HG02759 (cell line): Measurements from ENCODE around the gene SKI.

Source experiments
- ATAC-seq: cut with Tn5 transposase; IDR thresholded peaks from one replicate; pipeline ENCODE4 v1.9.1; 2021; ENCODE audit warnings: mild to moderate bottlenecking, moderate library complexity; ENCODE audit not compliant: unreplicated experiment

The SKI gene

GRCh38 chr1:2209400-2210083, 18.6 kb upstream of the SKI start:
- ATAC-seq, result no peak

- ATAC-seq, result no peak
Measured at GRCh38 chr1:2210084-2210653, 17.9 kb upstream of the SKI start.

GRCh38 chr1:2210786-2211185, 17.3 kb upstream of the SKI start:
- ATAC-seq, result no peak

- no peak for ATAC-seq
Measured at GRCh38 chr1:2212274-2212531, 15.9 kb upstream of the SKI start.

GRCh38 chr1:2212532-2213491, 15.3 kb upstream of the SKI start:
- ATAC-seq, result no peak

GRCh38 chr1:2213576-2214505, 14.3 kb upstream of the SKI start:
- no peak for ATAC-seq

GRCh38 chr1:2214541-2215241, 13.4 kb upstream of the SKI start:
- ATAC-seq, result no peak

GRCh38 chr1:2215329-2215728, 12.8 kb upstream of the SKI start:
- no peak for ATAC-seq

- no peak for ATAC-seq
Measured at GRCh38 chr1:2215909-2216766, 12.0 kb upstream of the SKI start.

GRCh38 chr1:2216767-2217058, 11.4 kb upstream of the SKI start:
- ATAC-seq, result no peak

- no peak for ATAC-seq
Measured at GRCh38 chr1:2221271-2221670, 6.8 kb upstream of the SKI start.

GRCh38 chr1:2224170-2224584, 3.9 kb upstream of the SKI start:
- ATAC-seq, result no peak

- no peak for ATAC-seq
Measured at GRCh38 chr1:2224631-2225428, 3.3 kb upstream of the SKI start.

- peak; percentile 4 for ATAC-seq
Measured at GRCh38 chr1:2226525-2227345, 1.4 kb upstream of the SKI start.

- ATAC-seq, result peak; percentile 87
Measured at GRCh38 chr1:2227346-2228156, 568 bp upstream of the SKI start.

GRCh38 chr1:2228694-2229036, 546 bp downstream of the SKI start:
- ATAC-seq, result no peak
